ENCODE results near the gene PIGP.
"Not testable (repeated sequence)": the region's sequence is repeated elsewhere in the genome, so short reads cannot be mapped to it uniquely, and the experiment has no call there.

Gene PIGP

DNA sequence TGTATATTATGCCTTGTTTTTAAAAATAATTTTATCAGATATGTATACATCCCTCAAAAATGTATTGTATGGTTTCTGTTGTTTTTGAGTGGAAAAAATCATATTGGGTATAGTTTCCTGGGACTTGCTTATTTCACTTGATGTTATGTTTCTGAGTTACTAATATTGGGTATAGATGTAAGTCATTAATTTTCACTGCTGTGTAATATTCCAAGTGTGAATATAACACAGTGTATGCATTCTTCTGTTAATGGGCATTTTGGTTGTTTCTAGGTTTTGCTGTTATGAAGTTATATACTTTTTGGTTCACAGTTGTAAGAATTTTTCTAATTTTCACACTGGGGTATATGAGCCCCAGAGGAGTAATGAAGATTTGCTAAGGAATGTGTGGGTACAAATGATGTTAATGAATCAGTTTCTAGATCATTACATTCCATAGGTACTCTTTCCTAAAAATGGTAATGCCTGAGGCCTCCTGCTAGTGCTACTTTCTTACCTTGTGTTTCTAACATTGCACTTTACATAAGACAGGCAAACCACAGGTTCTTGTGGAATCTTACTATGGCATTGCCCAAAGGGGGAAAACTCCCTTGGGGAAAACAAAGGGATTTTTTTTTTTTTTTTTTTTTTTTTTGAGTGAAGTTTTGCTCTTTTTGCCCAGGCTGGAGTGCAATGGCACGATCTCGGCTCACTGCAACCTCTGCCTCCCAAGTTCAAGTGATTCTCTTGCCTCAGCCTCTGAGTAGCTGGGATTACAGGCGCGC lies 3.4 kb upstream of the PIGP start:
- DNase-seq (ENCODE audit: low read depth in 2 of 2): no peak

DNA sequence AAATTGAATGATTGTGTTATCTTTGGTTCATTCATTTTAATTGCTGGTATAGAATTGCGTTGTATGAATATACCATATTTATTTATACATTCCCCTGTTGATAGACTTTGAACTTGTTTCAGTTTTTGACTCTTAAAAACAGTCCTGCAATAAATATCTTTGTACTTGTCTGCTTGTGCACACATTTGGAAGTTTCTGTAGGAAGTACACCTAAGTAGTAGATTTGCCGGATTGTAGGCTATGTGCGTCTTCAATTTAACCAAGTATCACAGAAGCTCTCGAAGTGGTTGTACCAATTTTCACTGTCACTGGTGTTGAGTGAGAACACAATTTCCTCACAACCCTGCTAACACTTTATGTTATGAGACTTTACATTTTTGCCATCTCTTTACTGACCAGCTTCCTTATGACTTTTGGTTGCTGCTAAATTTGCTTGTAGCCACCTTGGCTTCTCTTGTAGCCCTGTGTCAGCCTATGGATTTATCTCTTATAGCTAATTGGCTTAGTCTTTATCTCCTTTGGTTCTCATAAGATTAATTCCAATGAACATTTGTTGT lies 2.4 kb upstream of the PIGP start:
- DNase-seq (ENCODE audit: low read depth in 2 of 2): no peak

DNA sequence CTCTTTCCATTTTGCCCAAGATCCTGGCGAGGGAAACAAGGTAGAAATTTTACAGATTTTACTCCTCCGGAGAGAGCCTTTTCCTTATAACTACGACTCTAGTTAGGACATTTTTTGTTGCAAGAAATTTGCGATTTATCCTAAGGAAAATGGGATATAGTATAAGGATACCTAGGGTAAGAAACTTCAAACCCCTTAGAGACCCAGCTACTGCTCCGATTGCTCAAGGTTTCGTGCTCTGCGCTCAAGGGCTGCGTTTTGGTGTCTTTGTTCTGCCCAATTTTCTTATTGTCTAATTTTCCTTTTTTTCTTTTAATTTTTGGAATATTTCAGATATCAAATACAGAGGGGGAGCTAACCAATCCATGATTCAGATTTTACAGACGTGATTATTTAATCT lies 1.7 kb upstream of the PIGP start:
- no peak for DNase-seq (ENCODE audit: low read depth in 2 of 2)

DNA sequence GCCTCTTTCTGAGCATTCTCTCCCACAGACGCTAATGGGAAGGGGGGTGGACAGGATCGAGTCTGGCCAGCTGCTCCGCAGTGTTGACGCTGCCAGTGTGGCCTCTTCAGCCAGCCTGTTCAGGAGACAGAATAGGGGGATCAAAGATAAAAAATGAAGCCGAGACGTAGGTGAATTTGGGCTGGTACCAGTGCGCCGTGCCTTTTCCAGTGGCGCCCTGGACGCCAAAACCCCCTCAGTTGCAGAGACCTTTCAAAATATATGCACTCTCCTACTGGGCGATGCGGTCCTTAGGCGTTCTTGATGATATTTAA lies 1.3 kb upstream of the PIGP start:
- no peak for DNase-seq (ENCODE audit: low read depth in 2 of 2)

DNA sequence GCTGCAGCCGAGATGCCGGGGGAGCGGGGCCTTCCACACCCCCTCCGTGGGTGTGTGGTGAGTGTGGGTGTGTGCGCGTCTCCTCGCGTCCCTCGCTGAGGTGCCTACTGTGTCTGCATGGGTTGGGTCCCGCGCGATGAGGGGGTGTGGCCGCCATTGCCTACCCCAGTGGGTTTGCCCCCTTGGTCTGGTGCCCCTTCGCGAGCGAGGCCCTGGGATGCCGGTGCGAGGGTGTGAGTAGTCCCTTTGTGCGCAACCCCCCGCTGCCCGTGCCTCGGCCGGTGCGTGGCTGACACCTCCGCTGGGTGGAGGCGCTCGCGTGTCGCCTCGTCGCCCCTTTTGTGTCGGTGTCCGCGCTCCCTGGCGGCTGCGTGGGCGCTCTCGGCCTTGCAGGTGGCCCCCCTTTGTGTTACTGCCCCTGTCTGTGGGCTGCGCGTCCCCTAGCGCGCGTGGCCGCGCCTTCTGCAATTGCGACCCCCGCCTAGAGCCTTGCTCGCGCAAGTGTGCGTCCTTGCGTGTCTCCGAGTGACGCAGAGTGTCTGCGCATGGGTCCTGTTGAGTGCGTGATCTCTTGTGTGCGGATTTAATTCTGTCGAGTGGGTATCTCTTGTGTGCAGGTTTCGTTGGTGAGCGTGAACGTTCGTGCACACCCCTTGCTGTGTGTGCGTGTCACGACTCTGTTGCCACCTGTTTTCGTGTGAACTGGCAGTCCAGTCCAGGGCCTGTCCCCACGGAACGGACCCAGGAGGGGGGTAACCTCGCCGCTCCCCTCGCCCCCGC lies 736 bp upstream of the PIGP start:
- DNase-seq (ENCODE audit: low read depth in 2 of 2): peak; percentile 40 to 43

DNA sequence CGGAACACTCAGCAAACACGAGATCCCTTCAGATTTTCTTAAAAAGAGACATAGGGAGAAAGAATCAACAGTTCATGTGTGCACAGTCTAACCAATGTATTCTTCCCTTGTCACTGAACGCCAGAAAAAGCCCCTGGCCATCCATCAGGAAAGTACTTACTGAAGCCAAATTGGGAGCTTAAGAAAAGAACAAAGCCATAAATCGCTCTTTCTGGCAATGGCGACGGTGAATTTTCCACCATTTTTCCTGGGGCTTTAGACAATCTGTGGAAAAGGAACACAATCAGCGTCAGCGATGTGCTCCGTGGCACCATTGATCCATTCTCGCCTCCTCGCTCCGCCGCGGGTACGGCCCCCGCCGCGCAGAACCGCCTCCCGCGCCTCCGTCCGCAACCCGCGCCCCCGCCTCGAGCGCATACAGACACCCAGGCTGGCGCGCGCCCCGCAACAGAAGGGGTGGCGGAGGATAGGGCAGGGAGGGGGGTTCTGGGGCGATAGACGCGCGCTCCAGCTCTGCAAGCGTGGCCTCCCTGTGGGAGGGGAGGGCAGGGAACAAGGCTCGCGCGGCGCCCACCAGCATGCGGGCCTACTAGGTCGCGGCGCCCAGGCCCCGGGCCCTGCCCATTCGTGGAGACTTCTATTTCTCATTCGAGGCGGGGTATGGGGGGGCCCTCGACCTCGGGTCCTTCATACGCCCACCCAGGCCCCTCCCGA lies 440 bp downstream of the PIGP start:
- peak in 1 of 2 donors; percentile 50 for DNase-seq (ENCODE audit: low read depth in 2 of 2)

DNA sequence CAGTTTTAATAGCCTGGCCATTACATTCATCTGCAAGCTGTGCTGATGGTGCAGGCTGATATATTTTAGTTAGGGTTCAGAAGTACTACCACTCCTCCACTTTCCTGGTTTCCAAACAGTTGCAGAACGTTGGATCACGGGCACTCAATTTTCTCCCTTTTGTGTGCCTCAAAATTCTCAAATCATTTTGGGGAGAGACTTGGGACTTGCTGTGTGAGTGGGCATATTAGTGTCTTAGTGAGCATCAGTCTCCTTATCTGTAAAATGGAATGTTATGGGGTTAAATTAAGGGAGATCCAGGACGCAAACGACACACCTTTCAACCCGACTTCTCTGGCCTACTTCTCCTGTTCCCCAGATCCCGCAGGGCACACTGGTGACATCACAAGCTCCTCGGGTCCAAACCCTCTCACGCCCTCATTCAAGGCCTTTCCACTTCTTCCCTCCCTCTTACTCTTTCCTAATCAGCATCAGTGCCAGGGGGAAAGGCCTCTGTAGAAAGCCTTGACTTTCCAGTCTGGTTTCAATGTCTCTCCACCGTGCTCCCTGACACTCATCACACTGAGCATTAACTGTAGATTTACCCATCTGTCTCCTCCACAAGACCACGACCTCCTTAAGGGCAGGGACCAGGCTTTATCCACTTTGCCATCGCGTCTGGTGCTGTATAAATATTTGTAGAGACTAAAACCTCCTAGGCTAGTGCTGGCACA lies 1.2 kb downstream of the PIGP start:
- no peak for DNase-seq (ENCODE audit: low read depth in 2 of 2)

DNA sequence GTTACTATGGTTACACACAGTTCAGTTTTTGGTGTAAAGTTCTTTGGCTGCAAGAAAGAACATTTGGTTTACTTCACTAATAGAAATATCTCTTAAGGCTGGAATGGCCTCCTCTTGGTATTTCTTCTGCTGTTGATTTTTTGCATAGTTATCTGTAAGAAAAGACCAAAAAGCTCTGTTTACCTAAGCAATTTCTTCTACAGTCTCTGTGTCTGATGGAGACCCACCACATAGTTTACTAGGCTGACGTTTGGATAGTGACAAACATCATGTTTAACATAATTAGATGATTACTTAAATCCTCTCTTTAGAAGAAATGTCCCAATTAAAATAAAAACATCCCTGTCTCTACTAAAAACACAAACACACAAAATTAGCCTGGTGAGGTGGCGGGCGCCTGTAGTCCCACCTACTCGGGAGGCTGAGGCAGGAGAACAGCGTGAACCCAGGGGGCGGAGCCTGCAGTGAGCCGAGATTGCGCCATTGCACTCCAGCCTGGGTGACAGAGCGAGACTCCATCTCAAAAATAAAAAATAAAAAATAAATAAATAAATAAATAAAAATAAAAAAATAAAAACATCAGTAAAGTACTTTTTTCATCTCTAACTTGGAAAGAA lies 7.2 kb downstream of the PIGP start:
- no peak for DNase-seq (ENCODE audit: low read depth in 2 of 2)

DNA sequence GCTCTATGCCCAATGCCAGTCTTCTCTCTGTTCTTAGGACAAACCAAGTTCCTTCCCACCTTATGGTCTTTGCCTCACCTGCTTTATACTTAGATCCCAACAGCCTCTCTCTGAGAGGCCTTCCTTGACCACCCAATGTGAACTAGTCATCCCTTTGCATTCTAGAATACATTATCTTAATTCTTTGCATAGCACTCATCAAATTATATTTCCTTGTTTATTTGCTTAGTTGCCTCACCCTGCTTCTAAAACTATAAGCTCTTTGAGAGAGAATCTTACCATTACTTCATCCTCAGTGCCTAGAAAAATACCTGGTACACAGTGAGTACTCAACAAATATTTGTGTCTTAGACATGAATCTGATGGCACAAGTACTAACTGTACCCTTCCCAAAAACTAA lies 8.0 kb downstream of the PIGP start:
- no peak for DNase-seq (ENCODE audit: low read depth in 2 of 2)

DNA sequence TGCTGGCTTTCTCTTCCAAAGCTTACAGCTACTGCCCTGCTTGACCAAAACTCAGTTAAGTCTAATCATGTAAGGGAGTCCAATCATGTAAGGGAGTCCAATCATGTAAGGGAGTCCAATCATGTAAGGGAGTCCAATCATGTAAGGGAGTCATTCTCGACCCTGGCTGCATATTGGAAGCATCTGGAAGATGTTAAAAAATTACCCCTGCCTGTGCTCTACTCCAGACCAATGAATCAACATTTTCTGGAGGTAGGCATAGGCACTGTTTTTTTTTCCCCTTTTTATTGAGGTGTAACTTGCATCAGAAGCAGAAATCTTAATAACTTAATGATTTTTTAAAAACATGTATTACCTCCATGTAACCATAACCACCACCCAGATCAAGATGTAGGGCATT lies 9.4 kb downstream of the PIGP start:
- no peak for DNase-seq (ENCODE audit: low read depth in 2 of 2)

DNA sequence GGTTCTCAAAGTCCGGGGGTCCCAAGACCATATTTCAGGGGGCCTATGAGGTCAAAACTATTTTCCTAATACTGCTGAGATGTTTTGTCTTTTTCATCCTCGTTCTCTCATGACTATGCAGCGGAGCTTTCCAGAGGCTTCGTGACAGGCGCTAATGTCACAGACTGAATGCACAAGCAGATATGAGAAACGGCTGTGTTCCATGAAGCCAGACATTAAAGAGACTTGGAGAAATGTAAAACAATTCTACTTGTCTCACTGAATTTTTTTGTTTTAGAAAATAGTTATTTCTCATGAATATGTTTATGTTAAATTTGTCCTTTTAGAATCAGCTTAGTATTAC lies 10.3 kb downstream of the PIGP start:
- no peak for DNase-seq (ENCODE audit: low read depth in 2 of 2)

DNA sequence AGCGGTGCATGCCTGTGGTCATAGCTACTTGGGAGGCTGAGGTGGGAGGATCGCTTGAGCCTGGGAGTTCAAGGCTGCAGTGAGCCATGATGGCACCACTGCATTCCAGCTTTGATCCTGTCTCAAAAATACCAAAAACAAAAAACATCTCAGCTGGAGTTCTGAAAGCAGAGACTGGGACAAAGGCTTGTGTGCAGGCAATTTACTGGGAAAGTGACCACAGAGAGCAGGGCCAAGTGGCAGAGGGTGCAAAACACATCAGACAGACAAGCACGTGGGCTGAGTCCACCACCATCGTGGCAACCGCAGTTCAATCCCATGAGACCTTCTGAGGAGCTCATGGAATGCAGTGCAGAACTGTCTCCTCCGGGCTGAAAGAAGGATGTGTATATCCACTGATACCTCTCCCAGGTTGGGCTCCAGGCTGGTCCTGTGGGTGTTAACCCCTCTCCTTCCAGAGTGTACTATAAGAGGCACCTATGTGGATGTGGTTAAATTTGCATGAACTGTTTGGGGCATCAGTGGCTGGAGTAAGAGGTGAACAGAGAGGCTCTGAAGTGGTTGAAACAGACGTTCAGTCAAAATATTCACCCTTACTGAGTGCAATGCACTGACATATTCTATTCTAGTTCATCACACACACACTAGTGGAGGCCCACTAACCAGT lies 10.8 kb downstream of the PIGP start:
- no peak for DNase-seq (ENCODE audit: low read depth in 2 of 2)

DNA sequence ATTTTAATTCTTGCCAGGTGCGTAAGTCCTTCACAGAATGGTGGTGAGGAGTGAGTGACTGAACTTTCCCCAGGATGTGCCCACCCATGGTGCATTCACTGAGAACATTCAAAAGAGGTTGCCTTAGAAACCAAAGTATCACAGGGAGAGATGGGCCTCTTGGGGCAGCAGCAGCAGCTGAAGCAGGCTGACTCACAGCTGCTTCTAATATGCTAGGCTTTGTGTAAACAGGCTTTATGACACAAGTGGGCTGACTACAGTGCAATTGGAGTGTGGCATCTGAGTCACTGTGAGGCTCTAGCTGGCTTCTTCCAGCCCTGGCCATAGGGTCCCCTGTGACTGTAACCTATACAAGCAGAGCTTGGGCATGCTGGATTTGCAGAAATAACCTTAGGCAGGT lies 12.6 kb downstream of the PIGP start:
- DNase-seq (ENCODE audit: low read depth in 2 of 2): peak in 1 of 2 donors; percentile 32

DNA sequence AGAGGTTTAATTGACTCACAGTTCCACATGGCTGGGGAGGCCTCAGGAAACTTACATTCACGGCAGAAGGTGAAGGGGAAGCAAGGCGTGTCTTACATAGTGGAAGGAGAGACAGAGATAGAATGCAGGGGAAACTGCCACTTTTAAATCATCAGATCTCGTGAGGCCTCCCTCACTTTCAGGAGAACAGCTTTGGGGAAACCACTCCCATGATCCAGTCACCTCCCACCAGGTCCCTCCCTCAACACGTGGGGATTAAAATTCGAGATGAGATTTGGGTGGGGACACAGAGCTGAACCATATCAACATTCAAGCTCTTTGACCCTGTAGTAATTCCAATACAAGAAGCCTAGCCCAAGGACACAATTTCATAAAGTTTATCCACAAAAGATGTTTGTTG lies 13.7 kb downstream of the PIGP start:
- no peak for DNase-seq (ENCODE audit: low read depth in 2 of 2)

DNA sequence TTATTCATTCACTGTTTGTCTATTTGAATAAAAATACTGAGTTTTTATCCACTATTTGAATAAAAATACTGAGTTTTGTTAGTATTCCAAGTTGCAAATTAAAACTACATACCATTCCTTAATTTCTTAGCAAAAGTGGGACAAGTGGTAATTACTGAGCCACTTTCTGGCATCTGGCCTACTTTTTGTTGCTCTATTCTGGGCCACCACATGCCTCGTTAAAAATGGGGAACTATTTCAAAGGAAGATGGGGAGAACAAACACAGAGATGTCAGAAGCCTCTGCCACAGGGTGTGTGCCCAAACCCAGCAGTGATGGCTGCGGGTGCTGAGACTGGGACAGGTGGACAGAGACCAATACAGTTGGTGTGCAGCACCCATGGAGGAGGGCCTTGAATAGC lies 14.6 kb downstream of the PIGP start:
- DNase-seq (ENCODE audit: low read depth in 2 of 2): no peak

DNA sequence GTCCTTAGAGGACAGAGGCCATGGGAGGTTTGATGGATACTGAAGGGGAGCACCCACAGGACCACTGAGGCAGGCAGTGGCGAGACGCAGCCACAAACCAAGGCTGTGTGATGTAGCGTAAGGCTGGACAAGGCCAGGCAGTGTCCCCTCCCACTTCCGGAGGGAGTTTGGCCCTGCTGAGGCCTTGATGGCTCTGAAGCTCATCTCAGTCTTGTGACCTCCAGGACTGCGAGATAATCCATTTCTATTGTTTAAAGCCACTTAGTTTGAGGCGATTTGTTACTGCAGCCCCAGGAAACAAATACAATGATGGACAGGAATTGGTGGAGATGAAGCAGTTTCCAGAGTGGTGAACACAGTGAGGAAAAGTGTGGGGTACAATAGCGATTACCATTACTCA lies 15.3 kb downstream of the PIGP start:
- no peak for DNase-seq (ENCODE audit: low read depth in 2 of 2)

DNA sequence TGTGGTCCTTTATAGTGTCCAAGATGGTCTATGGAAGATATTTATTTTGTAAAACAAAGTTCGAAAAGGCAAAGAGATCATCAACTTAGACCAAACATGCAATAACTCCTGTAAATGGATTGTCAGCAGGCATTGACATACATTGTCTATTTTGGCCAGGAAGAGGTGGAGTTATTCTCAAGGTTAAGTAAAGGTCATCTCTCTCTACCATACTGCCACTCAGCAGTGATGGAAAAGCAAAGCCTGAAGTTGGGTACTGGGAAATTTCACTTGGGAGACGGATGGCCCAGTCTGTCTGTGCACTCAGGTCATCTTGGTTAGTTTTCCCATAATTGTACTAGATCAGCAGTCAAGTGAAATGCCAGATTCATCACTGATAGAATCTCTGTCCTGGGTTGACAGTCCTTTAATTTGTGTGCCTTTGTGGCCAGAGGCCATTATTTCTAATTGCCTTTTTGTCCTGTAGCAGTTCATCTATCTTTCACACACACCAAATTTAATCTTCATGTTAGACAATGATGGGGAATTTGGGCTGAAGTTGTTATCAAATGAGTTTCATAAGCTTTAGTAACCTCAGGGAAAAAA lies 17.5 kb downstream of the PIGP start:
- DNase-seq (ENCODE audit: low read depth in 2 of 2): no peak

DNA sequence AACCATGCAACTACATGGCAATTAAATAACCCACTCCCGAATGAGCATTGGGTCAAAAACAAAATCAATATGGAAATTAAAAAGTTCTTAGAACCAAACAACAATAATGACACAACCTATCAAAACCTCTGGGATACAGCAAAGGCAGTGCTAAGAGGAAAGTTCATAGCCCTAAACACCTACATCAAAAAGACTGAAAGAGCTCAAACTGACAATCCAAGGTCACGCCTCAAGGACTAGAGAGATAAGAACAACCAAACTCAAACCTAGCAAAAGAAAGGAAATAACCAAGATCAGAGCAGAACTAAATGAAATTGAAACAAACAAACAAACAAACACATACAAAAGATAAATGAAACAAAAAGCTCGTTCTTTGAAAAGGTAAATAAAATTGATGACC lies 23.1 kb downstream of the PIGP start:
- not testable (repeated sequence) for DNase-seq (ENCODE audit: low read depth in 2 of 2)

DNA sequence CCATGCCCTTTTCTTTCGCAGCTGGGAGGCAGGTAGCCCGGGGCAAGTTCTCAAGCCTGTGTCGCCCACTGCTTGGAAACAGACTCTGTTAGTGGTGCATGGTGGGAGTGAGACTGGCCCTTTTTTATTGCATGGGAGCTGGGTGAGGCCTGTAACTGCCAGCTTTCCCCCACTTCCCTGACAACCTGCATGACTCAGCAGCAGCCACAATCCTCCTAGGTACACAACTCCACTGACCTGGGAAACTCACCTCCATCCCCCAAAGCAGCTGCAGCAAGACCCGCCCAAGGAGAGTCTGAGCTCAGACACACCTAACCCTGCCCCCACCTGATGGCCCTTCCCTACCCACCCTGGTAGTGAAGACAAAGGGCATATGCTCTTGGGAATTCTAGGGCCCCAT lies 25.8 kb downstream of the PIGP start:
- DNase-seq (ENCODE audit: low read depth in 2 of 2): no peak

DNA sequence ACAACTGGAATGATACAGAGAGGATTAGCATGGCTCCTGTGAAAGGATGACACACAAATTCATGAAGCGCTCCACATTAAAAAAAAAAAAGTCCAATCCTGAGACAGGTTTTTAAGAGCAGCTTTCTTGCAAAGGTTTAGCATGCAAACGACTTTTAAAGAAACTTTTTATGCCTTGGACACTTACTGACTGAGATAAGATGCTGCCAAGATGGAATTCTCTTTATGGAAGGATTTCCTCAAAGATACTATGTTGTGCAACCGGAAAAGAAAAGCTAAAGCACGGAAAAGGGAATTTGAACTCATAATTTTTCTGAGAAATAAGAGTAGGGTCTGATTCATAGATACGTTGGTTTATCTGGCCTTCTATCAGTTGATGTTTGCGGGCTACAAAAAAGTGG lies 27.3 kb downstream of the PIGP start:
- no peak for DNase-seq (ENCODE audit: low read depth in 2 of 2)

DNA sequence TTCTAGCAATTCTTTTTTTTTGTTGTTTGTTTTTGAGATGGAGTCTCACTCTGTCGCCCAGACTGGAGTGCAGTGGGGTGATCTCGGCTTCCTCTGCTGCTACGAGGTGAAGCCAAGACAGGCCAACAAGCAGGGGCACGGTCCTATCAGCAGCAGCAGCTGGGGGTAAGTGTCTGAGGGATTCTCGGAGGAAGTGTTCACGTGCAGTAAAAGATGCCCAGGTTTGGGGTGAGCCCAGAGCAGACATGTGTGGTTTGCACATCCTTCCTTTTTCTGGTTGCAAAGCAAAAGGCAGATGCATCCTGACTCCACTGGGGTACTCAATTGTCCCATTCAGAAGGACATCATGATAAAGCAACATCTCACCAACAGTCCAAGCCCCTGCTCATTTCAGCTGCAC lies 27.7 kb downstream of the PIGP start:
- DNase-seq (ENCODE audit: low read depth in 2 of 2): no peak
